UCSD-AML1 (cell line): Measurements from ENCODE around the gene GPLD1.
A peak's percentile ranks its signal among the peaks of the same experiment; 100 is the strongest.
"Not testable (repeated sequence)": the region's sequence is repeated elsewhere in the genome, so short reads cannot be mapped to it uniquely, and the experiment has no call there.

Experiments
- DNase-seq: peaks from one replicate; lab custom pipeline; 2025; ENCODE audit not compliant: unreplicated experiment; lab: John Stamatoyannopoulos, UW

GPLD1 gene

DNA sequence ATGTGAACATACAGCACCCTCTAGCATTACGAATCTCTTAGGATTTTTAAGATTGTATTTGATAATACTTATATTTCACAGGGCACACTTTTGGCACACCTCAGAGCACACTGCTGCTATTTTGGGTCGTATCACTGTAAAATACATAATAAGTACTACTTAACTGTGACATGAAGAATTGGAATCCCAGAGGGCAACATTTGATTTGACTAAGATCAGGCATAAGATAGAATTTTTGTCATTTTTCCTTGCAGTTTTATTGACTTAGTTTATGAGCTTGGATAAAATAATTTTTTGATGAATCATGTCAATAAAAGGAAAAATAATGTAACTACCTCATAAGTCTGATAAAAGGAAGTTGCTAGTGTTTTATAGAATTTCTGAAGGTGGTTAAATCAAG lies 64.3 kb downstream of the GPLD1 start:
- DNase-seq: no peak

DNA sequence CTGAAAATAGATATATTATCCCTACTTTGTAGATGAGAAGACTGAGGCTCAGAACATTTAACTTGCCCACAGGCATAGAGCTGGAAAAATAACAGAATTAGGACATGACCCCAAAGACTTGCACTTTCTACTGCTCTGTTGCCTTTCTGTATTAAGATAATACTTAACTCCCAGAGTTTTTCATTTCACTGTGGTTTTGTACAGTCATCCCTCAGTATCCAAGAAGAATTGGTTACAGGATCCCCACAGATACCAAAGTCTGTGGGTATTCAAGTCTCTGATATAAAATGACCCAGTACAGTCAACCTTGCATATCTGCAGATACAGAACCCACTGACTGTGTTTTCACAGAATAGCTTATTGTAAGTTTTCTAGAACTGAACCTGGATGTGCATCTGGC lies 69.9 kb downstream of the GPLD1 start:
- no peak for DNase-seq

DNA sequence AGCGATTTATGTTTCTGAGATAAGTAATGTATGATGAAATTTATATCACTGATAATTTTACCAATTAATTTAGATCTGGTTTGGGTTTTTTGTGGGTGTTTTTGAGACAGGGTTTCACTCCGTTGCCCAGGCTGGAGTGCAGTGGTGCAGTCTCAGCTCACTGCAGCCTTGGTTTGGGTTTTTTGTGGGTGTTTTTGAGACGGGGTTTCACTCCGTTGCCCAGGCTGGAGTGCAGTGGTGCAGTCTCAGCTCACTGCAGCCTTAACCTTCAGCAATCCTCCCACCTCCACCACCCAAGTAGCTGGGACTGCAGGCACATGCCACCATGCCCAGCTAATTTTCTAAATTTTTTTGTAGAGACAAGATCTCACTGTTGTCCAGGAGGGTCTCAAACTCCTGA lies 73.6 kb downstream of the GPLD1 start:
- DNase-seq: no peak

DNA sequence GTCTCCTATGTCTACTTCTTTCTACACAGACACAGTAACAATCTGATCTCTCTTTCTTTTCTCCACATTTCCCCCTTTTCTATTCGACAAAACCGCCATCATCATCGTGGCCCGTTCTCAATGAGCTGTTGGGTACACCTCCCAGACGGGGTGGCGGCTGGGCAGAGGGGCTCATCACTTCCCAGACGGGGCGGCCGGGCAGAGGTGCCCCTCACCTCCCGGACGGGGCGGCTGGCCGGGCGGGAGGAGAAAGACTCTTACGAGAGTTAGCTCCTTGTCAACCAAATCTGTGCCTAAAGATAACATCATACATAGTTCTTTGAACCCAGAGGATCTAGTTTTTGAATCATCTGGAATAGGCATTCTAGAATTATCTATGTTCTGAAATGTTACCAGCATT lies 74.8 kb downstream of the GPLD1 start:
- DNase-seq: not testable (repeated sequence)

DNA sequence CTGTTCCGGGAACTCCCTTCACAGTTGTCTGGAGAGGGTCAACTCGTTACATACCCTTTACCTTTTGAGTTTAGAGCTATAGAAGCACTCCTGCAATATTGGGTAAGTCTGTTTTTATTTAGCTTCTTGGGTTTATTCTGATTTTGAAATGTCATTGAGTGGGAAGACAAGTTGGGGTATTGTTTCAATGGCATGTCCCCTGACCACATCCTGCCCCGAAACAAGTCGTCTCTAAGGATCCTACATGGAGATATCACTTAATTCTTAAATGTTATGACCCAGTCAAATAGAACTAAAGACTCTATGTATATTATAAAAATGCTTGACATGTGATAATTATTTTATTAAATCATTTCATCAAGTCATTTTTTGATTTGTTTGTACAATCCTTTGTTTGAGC lies 77.1 kb downstream of the GPLD1 start:
- DNase-seq: no peak

DNA sequence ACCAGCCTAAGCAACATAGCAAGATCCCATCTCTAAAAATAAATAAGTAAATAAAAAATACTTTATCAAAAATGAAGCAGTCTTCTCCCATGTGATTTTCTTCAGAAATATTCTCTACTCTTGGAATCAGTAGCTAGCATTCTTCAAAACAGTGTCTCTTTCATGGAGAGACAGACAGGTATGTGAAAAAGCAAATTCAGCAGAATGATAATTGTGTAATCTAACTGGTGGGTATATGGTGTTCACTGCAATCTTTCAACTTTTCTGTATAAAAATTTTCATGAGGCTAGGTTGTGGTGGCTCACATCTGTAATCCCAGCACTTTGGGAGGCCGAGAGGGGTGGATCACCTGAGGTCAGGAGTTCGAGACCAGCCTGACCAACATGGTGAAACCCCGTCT lies 78.8 kb downstream of the GPLD1 start:
- no peak for DNase-seq

DNA sequence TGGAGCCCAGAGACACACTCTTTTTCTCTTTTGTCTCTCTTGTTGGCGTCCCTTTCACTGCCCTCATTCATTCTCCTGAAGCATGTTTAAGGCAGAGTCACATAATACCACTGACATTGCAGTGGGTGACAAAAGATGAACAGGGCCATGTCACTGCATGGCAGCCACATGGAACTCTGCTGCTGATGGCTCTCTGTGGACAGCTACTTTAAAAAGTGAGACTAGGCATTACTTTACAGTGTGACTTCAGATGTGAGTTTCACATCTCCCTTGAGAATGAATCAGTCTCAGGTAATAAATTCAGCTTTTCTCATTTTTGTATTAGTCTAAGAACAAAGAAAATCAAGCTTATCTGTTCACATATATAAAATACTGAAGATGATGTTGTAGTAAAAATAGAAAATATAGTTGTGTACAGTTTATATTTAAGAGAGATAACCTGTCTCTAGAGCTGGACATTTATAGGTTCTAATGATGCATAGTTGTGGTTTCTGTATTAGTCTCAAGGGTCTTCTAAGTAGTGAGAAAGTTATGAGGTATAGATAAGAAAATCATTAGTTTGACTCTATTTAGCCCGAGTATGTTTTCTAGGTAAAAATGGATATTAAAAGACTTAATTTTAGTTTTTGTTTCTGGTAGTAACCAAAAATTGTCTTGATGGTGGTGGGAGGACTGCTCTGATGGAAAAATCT lies 80.5 kb downstream of the GPLD1 start:
- DNase-seq: no peak

DNA sequence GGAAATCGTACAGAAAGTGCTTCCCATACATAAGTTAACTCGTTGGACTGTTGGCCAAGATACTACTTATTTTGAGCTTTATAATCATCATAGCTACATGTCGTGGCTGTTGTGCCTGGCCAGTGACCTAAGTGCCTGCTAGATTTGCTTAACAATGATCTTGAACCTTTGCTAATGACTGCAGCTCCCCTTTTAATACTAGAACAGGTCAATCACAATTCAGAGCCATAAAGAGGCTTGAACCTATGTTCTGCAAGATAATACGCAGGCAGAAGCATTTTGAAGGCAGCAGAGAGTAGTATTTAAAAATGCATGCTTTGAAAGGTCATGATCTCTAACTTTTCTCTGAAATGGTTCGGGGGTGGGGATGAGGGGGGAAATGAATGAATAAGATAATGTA lies 84.1 kb downstream of the GPLD1 start:
- no peak for DNase-seq

DNA sequence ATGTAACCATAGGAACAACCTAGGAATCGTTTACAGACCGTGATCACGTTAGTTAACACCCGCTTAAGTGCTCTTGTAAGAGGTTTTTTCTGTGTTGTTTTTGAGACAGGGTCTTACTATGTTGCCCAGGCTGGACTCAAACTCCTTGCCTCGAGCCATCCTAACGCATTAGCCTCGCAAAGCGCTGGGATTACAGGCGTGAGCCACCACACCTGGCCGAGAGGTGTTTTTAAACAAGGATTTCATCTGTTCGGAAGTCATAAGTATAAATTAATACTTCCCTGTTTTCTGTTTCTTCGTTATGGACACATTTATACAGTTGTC lies 85.9 kb downstream of the GPLD1 start:
- DNase-seq: no peak

DNA sequence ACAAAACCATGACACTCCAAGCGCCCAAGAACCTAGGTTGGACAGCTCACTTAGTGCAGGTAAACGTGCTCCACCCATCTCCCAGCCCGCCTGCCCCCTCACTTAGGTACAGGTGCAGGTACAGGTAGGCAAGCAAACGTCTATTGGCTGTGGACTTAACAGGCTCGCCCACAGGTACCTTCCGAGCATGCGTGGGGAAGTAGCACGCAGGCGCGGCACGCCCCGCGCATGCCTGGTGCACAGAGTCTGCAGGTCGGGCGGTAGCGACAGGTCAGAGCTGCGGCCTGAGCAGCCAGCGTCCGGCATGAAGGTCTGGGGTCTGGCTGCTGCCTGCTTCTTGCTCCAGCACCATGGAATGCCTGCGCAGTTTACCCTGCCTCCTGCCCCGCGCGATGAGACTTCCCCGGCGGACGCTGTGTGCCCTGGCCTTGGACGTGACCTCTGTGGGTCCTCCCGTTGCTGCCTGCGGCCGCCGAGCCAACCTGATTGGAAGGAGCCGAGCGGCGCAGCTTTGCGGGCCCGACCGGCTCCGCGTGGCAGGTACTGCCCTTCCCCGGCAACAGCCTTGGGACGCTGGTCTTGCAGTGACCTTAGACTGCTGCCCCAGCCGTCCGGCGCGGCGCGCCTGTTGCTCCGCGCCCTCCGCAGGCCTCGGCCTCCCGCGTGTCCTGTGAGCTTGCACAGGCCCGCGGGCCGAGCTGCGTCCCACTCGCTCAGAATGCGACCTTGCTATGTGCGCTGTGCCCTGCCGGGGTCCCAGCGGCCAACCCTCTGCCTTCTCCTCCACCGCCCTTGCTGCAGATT lies 86.5 kb downstream of the GPLD1 start, which contains the start of gene MRS2:
Gene MRS2, plus strand, starts transcription at position 240 of the 804 bp plus-strand sequence. Its CDS starts 111 bp downstream, at position 351.
- peak; percentile 83 for DNase-seq

DNA sequence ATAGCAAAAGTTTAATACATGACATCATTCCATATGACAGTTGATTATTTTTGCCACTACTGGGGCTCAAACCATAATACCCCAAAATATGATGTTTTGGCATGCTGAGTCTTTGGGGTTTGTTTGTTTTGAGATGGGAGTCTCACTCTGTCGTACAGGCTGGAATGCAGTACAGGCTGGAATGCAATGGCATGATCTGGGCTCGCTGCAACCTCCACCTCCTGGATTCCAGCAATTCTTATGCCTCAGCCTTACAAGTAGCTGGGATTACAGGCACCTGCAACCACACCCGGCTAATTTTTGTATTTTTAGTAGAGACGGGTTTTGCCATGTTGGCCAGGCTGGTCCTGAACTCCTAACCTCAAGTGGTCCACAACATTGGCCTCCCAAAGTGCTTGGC lies 87.9 kb downstream of the GPLD1 start:
- DNase-seq: no peak

DNA sequence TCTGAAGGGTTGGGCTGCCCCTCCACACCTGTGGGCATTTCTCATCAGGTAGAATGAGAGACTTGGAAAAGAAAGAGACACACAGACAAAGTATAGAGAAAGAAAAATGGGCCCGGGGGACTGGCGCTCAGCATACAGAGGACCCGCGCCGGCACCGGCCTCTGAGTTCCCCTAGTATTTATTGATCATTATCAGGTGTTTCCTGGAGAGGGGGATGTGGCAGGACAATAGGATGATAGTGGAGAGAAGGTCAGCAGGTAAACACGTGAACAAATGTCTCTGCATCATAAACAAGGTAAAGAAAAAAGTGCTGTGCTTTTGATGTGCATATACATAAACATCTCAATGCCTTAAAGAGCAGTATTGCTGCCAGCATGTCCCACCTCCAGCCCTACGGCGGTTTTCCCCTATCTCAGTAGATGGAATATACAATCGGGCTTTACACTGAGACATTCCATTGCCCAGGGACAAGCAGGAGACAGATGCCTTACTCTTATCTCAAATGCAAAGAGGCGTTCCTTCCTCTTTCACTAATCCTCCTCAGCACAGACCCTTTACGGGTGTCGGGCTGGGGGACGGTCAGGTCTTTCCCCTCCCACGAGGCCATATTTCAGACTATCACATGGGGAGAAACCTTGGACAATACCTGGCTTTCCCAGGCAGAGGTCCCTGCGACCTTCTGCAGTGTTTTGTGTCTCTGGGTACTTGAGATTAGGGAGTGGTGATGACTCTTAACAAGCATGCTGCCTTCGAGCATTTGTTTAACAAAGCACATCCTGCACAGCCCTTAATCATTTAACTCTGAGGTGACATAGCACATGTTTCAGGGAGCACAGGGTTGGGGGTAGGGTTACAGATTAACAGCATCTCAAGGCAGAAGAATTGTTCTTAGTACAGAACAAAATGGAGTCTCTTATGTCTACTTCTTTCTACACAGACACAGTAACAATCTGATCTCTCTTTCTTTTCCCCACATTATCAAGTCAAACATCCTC lies 89.0 kb downstream of the GPLD1 start:
- not testable (repeated sequence) for DNase-seq

DNA sequence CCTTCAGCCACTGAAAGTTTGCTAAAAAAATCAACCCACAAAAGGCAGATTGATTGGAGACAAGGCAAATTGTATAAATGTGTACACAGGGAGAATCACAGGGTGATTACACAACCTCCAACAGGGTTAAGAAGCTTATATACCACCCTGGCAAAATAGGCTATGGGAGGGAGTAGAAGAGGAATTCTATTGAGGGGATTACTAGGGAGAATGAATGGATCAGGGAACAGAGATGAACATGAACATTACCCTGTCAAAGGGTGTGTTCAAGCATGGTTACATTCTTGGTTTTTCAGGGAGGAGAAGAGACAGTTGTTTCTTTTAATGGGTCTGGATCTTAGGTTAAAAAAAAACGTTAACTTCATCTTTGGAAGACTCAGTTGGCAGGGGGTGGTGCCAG lies 91.7 kb downstream of the GPLD1 start:
- DNase-seq: no peak

DNA sequence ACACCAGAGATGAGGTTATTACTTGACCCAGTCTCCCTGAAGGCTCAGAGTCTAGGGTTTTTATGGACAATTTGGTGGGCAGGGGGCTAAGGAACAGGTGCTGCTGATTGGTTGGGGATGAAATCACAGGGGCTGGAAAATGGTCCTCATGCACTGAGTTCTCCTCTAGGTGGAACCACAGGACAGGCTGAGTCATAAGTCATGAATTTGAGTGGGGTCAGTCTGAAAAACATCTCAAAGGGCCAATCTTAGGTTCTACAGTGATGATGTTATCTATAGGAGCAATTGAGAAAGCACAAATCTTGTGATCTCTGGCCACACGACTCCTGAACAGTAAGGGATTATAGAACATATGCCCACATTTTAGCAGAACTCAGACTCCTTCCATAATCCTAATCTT lies 92.6 kb downstream of the GPLD1 start:
- no peak for DNase-seq

DNA sequence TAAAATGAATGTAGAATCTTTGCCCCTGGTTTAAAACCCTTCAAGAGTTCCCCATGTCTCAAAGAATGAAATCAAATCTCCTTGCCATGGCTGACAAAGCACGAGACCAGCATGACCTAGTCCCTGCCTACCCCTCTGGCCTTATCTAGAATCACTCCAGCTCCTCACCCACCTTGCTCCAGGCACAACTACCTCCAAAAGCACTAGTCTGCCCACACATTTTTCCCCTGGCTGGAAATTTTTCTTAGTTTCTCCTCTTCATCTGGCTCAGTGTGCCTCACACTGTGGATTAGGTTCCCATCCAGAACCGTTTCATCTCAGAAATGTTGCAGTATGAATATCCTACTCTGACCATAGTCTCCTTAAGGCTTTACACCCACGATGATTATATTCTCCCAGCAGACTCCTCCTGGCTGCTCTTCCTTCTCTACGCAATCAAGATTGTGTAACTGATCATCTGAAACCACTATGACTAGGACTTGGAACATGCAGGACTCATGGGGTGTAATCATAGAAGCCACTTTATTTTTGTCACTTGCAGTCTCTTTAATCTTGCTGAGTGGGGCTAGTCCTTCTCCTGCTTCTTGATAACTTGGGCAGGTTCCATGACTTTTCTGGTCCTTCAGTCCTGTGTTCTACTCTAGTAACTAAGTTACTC lies 94.5 kb downstream of the GPLD1 start:
- DNase-seq: no peak

DNA sequence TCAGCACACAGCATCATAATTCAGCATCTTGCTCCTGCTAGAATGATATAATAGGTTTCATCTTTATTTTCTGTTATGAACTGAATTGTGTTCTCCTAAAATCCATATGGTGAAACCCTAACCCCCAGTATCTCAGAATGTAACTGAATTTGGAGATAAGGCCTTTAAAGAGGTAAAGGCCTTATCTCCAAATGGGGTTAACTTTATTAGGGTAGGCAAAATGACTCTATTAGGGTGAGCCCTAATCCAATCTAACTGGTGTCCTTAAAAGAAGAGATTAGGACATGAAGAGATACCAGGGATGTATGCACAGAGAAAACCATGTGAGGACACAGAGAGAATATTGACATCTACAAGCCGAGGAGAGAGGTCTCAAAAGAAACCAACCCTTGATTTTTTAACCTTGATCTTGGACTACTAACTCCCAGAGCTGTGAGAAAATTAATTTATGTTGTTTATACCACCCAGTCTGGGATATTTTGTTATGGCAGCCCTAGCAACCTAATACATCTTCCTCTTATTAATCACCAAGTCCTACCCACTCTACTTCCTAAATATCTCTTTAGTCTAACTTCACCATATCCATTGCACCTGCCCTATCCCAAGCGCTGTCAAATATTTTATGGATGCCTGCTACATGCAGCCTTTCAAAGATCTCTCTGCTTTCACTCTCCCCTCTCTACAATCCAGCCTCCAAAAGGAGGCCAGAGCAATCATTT lies 95.2 kb downstream of the GPLD1 start:
- DNase-seq: no peak

DNA sequence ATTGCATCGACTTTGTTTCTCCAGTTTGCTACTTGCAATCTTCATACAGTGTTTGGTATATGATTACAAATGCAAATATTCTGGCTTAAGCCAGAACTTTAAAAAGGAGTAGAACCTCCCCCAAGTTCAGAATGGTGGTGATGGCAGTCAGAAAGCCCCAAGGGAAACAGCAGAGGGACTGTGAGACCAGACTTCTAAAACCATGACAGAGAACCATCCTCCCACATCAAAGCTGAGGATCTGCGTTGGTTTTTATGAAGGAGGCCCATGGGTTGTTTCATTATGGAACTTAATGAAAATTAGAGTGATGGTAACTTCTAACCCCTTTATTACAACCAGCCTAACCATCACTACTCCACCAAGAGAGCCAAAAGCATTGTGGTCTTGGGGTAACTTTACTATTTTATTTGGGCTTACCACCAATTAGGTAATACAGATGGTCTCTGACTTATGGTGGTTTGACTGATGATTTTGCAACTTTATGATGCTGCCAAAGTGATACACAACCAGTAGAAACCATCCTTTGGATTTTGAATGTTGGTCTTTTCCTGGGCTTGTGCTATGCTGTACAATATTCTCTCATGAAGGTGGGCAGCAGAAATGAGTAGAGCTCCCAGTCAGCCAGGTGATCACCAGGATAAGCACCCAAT lies 97.5 kb downstream of the GPLD1 start:
- no peak for DNase-seq

DNA sequence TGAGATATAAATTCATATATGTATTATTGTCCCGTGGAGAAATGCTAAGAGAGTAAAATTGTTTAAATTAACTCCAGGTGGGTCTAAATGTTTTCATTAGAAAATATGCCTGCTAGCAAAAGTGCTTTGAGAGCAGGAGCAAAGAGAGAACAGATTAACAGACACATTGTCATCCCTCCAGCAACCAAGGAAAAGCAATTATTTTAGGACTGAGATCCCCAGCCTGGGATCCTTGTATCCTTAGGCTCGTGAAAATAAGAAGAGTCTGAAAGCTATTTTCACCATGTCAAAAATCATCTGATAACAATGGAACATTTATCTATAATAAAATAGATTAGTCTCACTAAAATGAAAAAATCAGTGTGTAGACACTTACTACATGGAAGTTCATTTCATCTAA lies 98.2 kb downstream of the GPLD1 start:
- DNase-seq: no peak

DNA sequence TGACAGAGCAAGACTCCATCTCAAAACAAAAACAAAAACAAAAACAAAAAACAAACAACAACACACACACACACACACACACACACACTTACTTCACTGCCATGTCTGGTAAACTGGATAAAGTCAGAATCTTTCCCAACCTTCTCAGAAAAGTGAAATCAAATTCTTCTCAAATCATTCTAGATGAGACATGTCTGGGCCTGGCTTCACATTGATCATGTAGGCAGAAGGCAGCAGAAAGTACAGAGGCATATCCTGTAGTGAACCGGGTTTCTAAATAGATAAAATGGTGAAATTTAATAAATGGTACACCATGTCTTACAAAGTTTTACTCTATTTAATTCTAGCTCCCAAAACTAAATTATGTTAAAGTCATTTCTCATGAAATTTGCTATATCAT lies 101.6 kb downstream of the GPLD1 start:
- no peak for DNase-seq
